Neural progenitor cell (in vitro differentiated cells): ENCODE measurements around the gene EPHA5.

Source experiments
- CTCF ChIP-seq: fragments of 200-600 bp; sonication (generic); IDR thresholded peaks from 2 replicates; pipeline ENCODE4 v1.5.1; 2017; ENCODE audit warnings: antibody characterized with exemption, mild to moderate bottlenecking
- EZH2 ChIP-seq: fragments of 200-600 bp; sonication (generic); IDR thresholded peaks from 2 replicates; pipeline ENCODE4 v1.6.1; 2017; ENCODE audit warnings: antibody characterized with exemption, mild to moderate bottlenecking, moderate library complexity
- EZH2phosphoT487 ChIP-seq: fragments of 200-600 bp; sonication (generic); IDR thresholded peaks from 2 replicates; pipeline ENCODE4 v1.6.1; 2017; ENCODE audit warnings: antibody characterized with exemption

- no peak for TF ChIP-seq CTCF
- no peak for TF ChIP-seq EZH2phosphoT487
- no peak for TF ChIP-seq EZH2
These were observed 15.3 kb downstream of the EPHA5 start for GRCh38 chr4:65654976-65655375.
